Measurements from ENCODE around the gene FOS.

GRCh38 chr14:75262641-75263040 lies 16.0 kb upstream of the FOS start:
- TF ChIP-seq POLR2A (IDR thresholded peaks at IDR 0.05; ENCODE audit: extremely low read depth, insufficient read length) = no peak
- no peak for TF ChIP-seq CTCF (IDR thresholded peaks at IDR 0.05; ENCODE audit: low read depth, low read length)

Measured in NB4 (cell line).